GM19240 (cell line): Measurements from ENCODE around the gene RNASEH2C.
"Not testable (repeated sequence)": the region's sequence is repeated elsewhere in the genome, so short reads cannot be mapped to it uniquely, and the experiment has no call there.

ENCODE experiments used
- DNase-seq: peaks from one replicate; pipeline ENCODE4 v3.0.0; 2011; ENCODE audit warnings: low spot score; ENCODE audit not compliant: insufficient read length

RNASEH2C gene

DNA sequence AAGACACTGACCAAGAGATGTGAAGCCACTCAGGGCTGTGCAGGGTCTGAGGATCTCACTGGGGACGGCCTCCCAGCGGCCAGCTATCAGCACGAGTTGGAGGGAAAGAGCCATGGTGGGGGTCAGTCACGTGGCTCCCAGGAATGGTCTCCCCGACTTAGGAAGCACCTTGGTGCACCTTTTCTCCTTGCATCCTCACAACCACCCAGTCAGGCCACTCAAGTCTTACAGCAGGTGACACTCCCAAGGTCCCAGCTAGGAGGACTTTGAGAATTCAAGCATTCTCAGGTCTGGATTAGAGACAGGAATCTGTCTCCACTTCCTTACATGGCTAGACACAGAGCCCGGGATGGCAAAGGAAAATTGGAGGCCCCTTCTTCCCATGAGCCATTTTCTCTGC is 2.7 kb downstream of the RNASEH2C start:
- no peak for DNase-seq

GRCh38 chr11:65716774-65717405 is 3.7 kb downstream of the RNASEH2C start:
- DNase-seq: no peak

- DNase-seq: no peak
Measured at GRCh38 chr11:65716302-65716701, 4.3 kb downstream of the RNASEH2C start.

- DNase-seq: no peak
Measured at GRCh38 chr11:65714433-65714832, 6.2 kb downstream of the RNASEH2C start.

GRCh38 chr11:65713212-65713969 is 7.2 kb downstream of the RNASEH2C start:
- DNase-seq: no peak

GRCh38 chr11:65712633-65713076 is 7.9 kb downstream of the RNASEH2C start:
- DNase-seq: no peak

DNA sequence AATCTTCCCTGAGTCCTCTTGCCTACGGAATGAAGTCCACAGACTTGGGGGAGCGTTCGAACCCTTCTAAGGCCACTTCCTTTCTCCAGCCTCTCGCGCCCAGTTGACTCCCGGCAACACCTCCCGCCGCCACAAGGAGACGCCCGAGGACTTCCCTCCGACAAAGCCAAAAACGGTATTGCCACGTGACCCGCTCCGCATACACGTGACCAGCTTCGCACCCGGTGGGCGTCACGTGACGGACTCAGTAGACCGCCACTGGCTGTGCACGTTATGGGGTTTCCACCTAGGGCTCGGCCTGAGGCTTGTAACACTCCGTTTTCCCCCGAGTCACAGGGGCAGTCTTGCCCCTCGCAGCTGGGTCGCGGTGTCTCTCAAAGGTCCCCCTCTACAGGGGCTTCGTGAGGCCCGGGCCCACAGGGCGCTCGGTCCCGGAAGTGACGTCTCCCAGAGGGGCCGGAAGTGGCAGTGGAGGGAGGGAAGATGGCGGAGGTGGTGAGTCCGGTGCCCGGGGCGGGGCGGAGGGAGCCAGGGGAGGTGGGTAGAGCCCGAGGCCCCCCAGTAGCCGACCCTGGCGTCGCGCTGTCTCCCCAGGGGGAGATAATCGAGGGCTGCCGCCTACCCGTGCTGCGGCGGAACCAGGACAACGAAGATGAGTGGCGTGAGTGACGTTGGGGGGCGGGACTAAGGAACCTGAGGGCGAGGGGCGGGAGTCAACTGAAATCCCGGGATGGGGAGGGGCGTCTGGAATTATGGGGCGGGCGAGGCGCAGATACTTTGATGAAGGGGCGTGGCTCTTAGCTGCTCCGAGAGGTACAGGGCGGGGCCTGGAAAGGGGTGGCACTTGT is 8.6 kb downstream of the RNASEH2C start, which contains the start of gene KAT5:
Gene KAT5 (plus strand): TSS at position 468 of the 848 bp plus-strand sequence. CDS start 16 bp downstream, at position 484.
- DNase-seq: peak; percentile 68

- DNase-seq: no peak
Measured at GRCh38 chr11:65710421-65710820, 10.2 kb downstream of the RNASEH2C start.

GRCh38 chr11:65709661-65710060 is 10.9 kb downstream of the RNASEH2C start:
- no peak for DNase-seq

GRCh38 chr11:65708451-65708850 is 12.1 kb downstream of the RNASEH2C start:
- no peak for DNase-seq

DNA sequence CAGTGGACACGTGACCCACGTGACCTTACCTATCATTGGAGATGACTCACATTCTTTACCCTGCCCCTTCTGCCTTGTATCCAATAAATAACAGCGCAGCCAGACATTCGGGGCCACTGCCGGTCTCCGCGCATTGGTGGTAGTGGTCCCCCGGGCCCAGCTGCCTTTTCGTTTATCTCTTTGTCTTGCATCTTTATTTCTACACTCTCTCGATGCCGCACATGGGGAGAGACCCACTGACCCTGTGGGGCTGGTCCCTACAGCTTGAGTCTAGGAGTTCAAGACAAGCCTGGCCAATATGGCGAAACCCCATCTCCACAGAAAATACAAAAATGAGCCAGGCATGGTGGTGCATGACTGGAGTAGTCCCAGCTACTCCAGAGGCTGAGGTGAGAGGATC is 13.6 kb downstream of the RNASEH2C start:
- DNase-seq: not testable (repeated sequence)

GRCh38 chr11:65706303-65706763 is 14.3 kb downstream of the RNASEH2C start:
- not testable (repeated sequence) for DNase-seq

DNA sequence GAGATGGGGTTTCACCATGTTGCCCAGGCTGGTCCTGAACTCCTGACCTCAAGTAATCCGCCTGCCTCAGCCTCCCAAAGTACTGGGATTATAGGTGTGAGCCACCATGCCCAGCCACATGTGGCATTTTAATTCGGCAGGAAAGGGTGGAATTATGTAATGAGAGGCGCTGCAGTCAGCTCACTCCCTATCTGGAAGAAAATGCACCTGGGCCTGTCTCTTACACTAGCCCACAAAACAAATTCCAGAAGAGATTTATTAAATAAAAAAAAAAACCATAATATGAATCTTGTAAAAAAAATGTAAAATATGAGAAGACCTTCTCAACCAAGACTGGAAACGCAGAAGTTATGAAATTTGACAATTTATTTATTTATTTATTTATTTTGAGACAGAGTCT is 16.8 kb downstream of the RNASEH2C start:
- no peak for DNase-seq

GRCh38 chr11:65701686-65702085 is 18.9 kb downstream of the RNASEH2C start:
- no peak for DNase-seq

GRCh38 chr11:65700399-65700798 is 20.2 kb downstream of the RNASEH2C start:
- no peak for DNase-seq

GRCh38 chr11:65699306-65699705 is 21.3 kb downstream of the RNASEH2C start:
- DNase-seq: no peak

GRCh38 chr11:65698205-65698604 is 22.4 kb downstream of the RNASEH2C start:
- DNase-seq: no peak

DNA sequence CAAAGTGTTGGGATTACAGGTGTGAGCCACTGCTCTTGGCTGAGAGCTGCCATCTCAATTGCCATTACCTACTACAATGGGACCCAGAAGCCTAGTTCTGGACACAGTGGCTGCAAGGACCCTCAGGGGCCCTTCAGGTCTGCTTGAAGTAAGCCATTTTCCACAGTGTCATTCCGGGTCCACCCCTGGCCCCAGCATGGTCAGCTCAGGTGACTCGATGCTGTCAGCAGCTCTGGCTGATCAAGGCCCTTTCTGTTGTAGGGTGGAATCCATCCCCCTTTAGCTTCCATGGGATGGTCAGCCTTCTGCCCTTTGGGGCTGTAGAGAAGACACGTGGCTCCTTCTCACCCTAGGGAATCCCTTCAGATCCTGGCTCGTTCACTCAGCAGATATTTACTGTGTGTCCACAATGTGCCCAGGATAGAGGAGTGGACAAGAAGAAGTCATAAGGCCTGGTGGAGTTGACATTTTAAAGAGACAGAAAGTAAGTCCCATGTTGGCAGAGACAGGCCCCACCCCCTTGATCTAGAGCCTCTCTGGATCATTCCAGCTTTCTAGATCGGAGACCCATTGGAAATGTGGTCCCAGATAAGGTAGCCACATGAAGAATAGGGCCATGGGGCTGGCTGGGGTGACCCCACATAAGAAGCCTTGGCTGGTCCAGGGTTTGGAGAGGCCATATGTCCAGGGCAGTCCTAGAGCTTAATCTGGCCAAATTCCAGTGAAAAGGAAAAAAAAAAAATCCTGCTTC is 23.6 kb downstream of the RNASEH2C start:
- DNase-seq: no peak

GRCh38 chr11:65695459-65696241 is 24.9 kb downstream of the RNASEH2C start:
- no peak for DNase-seq

GRCh38 chr11:65692367-65692766 is 28.2 kb downstream of the RNASEH2C start:
- DNase-seq: no peak
